GM23338 (cell line): ENCODE measurements around the gene B3GALT2. TPM values are rescaled to one million over a fixed set of nuclear protein-coding genes. Genes with fewer than 3 reads are reported as not detected.

Source experiments
- ATAC-seq: fragments of 200-7000 bp; cut with Tn5 transposase; 3 replicates; pipeline ENCODE4 v1.9.1; 2020
- DNase-seq: peaks from one replicate; pipeline ENCODE4 v3.0.0-alpha.2; 2015; ENCODE audit warnings: low spot score
- H2AFZ ChIP-seq: fragments of 200-600 bp; sonication (generic); 2 replicates; pipeline ENCODE4 v1.8.0; 2016; ENCODE audit warnings: antibody characterized with exemption, mild to moderate bottlenecking, moderate library complexity
- H3F3A ChIP-seq: fragments of 200-600 bp; sonication (generic); replicated peaks from 2 replicates; pipeline ENCODE4 v1.8.0; 2017; ENCODE audit warnings: antibody characterized with exemption, mixed run types, low read depth
- H3K27ac ChIP-seq: fragments of 200-600 bp; sonication (generic); 2 replicates; pipeline ENCODE4 v1.6.1; 2016; ENCODE audit warnings: low read depth
- H3K27me3 ChIP-seq: fragments of 200-600 bp; sonication (generic); 2 replicates; pipeline ENCODE4 v1.8.0; 2016; ENCODE audit warnings: mild to moderate bottlenecking, mixed run types, moderate library complexity; ENCODE audit not compliant: insufficient read depth
- H3K36me3 ChIP-seq: fragments of 200-600 bp; sonication (generic); 2 replicates; pipeline ENCODE4 v1.8.0; 2016; ENCODE audit warnings: mild to moderate bottlenecking; ENCODE audit not compliant: insufficient read depth
- H3K4me1 ChIP-seq: fragments of 200-600 bp; sonication (generic); 2 replicates; pipeline ENCODE4 v1.8.0; 2016; ENCODE audit warnings: mild to moderate bottlenecking, moderate library complexity; ENCODE audit not compliant: insufficient read depth
- H3K4me2 ChIP-seq: fragments of 200-600 bp; sonication (generic); 2 replicates; pipeline ENCODE4 v1.7.1; 2017; ENCODE audit warnings: mixed run types
- H3K4me3 ChIP-seq: fragments of 200-600 bp; sonication (generic); 2 replicates; pipeline ENCODE4 v1.6.1; 2016; ENCODE audit warnings: mixed run types
- H3K79me2 ChIP-seq: fragments of 200-600 bp; sonication (generic); replicated peaks from 2 replicates; pipeline ENCODE4 v1.8.0; 2017; ENCODE audit warnings: mild to moderate bottlenecking; ENCODE audit not compliant: insufficient read depth
- H3K9me2 ChIP-seq: fragments of 200-600 bp; sonication (generic); 2 replicates; pipeline ENCODE4 v1.8.0; 2017; ENCODE audit not compliant: insufficient read depth
- H4K20me1 ChIP-seq: fragments of 200-600 bp; sonication (generic); replicated peaks from 2 replicates; pipeline ENCODE4 v1.8.0; 2017; ENCODE audit warnings: mild to moderate bottlenecking; ENCODE audit not compliant: insufficient read depth
- H3K27ac Mint-ChIP-seq: 2 replicates; pipeline ENCODE4 v1.8.0; 2020; ENCODE audit warnings: inconsistent platforms, mild to moderate bottlenecking, moderate library complexity, mixed read lengths
- H3K27me3 Mint-ChIP-seq: 3 replicates; pipeline ENCODE4 v1.8.0; 2022; ENCODE audit warnings: low read depth, mild to moderate bottlenecking, moderate library complexity, mixed read lengths, inconsistent platforms; ENCODE audit not compliant: insufficient read depth, poor library complexity
- H3K36me3 Mint-ChIP-seq: 3 replicates; pipeline ENCODE4 v1.8.0; 2021; ENCODE audit warnings: low read depth, mild to moderate bottlenecking, inconsistent platforms, moderate library complexity, mixed read lengths
- H3K4me1 Mint-ChIP-seq: 3 replicates; pipeline ENCODE4 v1.8.0; 2020; ENCODE audit warnings: mild to moderate bottlenecking, inconsistent platforms, mixed read lengths
- H3K4me3 Mint-ChIP-seq: 3 replicates; pipeline ENCODE4 v1.8.0; 2021; ENCODE audit warnings: moderate library complexity, mild to moderate bottlenecking, inconsistent platforms, mixed read lengths
- H3K9me3 Mint-ChIP-seq: 3 replicates; pipeline ENCODE4 v1.8.0; 2020; ENCODE audit warnings: moderate library complexity, mild to moderate bottlenecking, inconsistent platforms, mixed read lengths
- CREB1 ChIP-seq: fragments of 250-450 bp; sonication (Bioruptor Pico); IDR thresholded peaks from 2 replicates; pipeline ENCODE4 v1.5.0; 2020; ENCODE audit warnings: low read depth, mild to moderate bottlenecking, moderate library complexity
- CTCF ChIP-seq, 2 experiments: fragments of 200-600 bp in 1 of 2; sonication (generic) in 1 of 2; conservative IDR thresholded peaks; 2 replicates each; pipeline versions ENCODE4 v1.5.1 to v1.6.1; 2016 to 2017; ENCODE audit warnings: antibody characterized with exemption in 2 of 2, low read depth in 2 of 2, mild to moderate bottlenecking in 2 of 2, moderate library complexity in 1 of 2
- ETS1 ChIP-seq: IDR thresholded peaks from 2 replicates; pipeline ENCODE4 v1.6.1; 2016; ENCODE audit warnings: antibody characterized with exemption
- EZH2phosphoT487 ChIP-seq: fragments of 200-600 bp; sonication (generic); IDR thresholded peaks from one replicate; pipeline ENCODE4 v1.8.1; 2018; ENCODE audit warnings: antibody characterized with exemption; ENCODE audit not compliant: unreplicated experiment
- NANOG ChIP-seq: IDR thresholded peaks from 2 replicates; pipeline ENCODE4 v1.6.1; 2016; ENCODE audit warnings: antibody characterized with exemption, borderline replicate concordance
- POLR2AphosphoS5 ChIP-seq: IDR thresholded peaks from 2 replicates; pipeline ENCODE4 v1.6.1; 2016; ENCODE audit warnings: antibody characterized with exemption, low read depth
- REST ChIP-seq: IDR thresholded peaks from one replicate; pipeline ENCODE4 v1.6.1; 2018; ENCODE audit warnings: antibody characterized with exemption; ENCODE audit not compliant: unreplicated experiment
- STAT1 ChIP-seq: IDR thresholded peaks from one replicate; pipeline ENCODE4 v1.6.1; 2016; ENCODE audit warnings: antibody characterized with exemption; ENCODE audit not compliant: unreplicated experiment
- ZNF114 ChIP-seq: fragments of 250-450 bp; sonication (Bioruptor Pico); IDR thresholded peaks from 2 replicates; pipeline ENCODE4 v1.5.0; 2020; ENCODE audit warnings: mild to moderate bottlenecking, moderate library complexity
- ZNF331 ChIP-seq: fragments of 250-450 bp; sonication (Bioruptor Pico); IDR thresholded peaks from 2 replicates; pipeline ENCODE4 v1.5.0; 2020; ENCODE audit warnings: low read depth, mild to moderate bottlenecking, moderate library complexity
- ZNF462 ChIP-seq: fragments of 250-450 bp; sonication (Bioruptor Pico); IDR thresholded peaks from 2 replicates; pipeline ENCODE4 v1.5.0; 2020; ENCODE audit warnings: mild to moderate bottlenecking, moderate library complexity
- polyA plus RNA-seq: library from polyadenylated mRNA; unstranded; fragments of >200 nt; fragmentation: Nextera tagmentation; extraction: Ambion mirVana; gene quantifications from 2 replicates; pipeline ENCODE4 v1.2.1, GENCODE V29; 2016
- total RNA-seq: library from RNA; depleted of rRNA; stranded (reverse); fragments of >200 nt; shearing (Covaris generic); gene quantifications from 2 replicates; pipeline ENCODE4 v1.2.3, GENCODE V29; 2014

The B3GALT2 gene
- total and polyA plus RNA-seq, 2 experiments from 2014 or later: 1.2 TPM; not detected in 1

GRCh38 chr1:193156822-193157142 is 29.6 kb downstream of the B3GALT2 start:
- H3K4me1 ChIP-seq: no peaks in the 10 kb centered on the region
- H3K79me2 ChIP-seq: peaks cover 15% of the 10 kb centered on the region
- H3F3A ChIP-seq: no peaks in the 10 kb centered on the region
- Mint-ChIP-seq H3K9me3 (no peaks in the 10 kb centered on the region), H3K4me3 (no peak overlapping the region), H3K36me3 (peaks cover 15% of the 10 kb centered on the region), H3K27me3 (no peaks in the 10 kb centered on the region), H3K27ac (no peak overlapping the region), H3K4me1 (no peaks in the 10 kb centered on the region)
- TF ChIP-seq REST: no peak
- TF ChIP-seq NANOG: no peak
- TF ChIP-seq EZH2phosphoT487: no peak
- no peak for TF ChIP-seq CREB1
- TF ChIP-seq POLR2AphosphoS5: no peak
- TF ChIP-seq ZNF114 (CRISPR knock-in tag): no peak
- no peak for TF ChIP-seq ETS1
- TF ChIP-seq CTCF (conservative IDR thresholded peaks at IDR 0.05; ENCODE audit: low read depth in 2 of 2): no peak
- no peak for TF ChIP-seq STAT1
- no peak for TF ChIP-seq ZNF462 (CRISPR knock-in tag)
- TF ChIP-seq ZNF331 (CRISPR knock-in tag): no peak
- H3K27me3 ChIP-seq: no peaks in the 10 kb centered on the region
- H3K27ac ChIP-seq: no peak overlapping the region
- no peaks in the 10 kb centered on the region for H4K20me1 ChIP-seq
- no peaks in the 10 kb centered on the region for H3K9me2 ChIP-seq
- H2AFZ ChIP-seq: no peak overlapping the region
- ATAC-seq: no peak
- H3K4me2 ChIP-seq: no peak overlapping the region
- H3K36me3 ChIP-seq: peaks cover 5% of the 10 kb centered on the region; the same call in 1 of the 2 replicates
- H3K4me3 ChIP-seq: no peak overlapping the region
- no peak for DNase-seq
